ENCODE results near the gene ANK2.

ANK2 gene

GRCh38 chr4:113312529-113312928 is 263.1 kb downstream of the ANK2 start:
- H4K20me1 ChIP-seq (ENCODE audit: insufficient read depth, low read length) = no peaks in the 10 kb centered on the region
- H3K27me3 ChIP-seq (ENCODE audit: insufficient read depth, low read length) = no peaks in the 10 kb centered on the region
- H3K9ac ChIP-seq (ENCODE audit: low read length) = no peak overlapping the region
- H3K9me2 ChIP-seq (ENCODE audit: low read depth, low read length) = no peaks in the 10 kb centered on the region
- no peak overlapping the region for H3K4me3 ChIP-seq (ENCODE audit: low read depth, low read length, poor library complexity, severe bottlenecking)
- no peak for TF ChIP-seq EZH2 (IDR thresholded peaks at IDR 0.05; ENCODE audit: borderline replicate concordance, low read length)
- no peak for TF ChIP-seq CTCF (IDR thresholded peaks at IDR 0.05; ENCODE audit: low read length)
- H2AFZ ChIP-seq (ENCODE audit: low read length) = no peak overlapping the region
- H3K4me1 ChIP-seq (ENCODE audit: insufficient read depth, low read length, severe bottlenecking) = no peaks in the 10 kb centered on the region
- H3K79me2 ChIP-seq (ENCODE audit: insufficient read depth, low read length) = no peaks in the 10 kb centered on the region
- no peak overlapping the region for H3K4me2 ChIP-seq (ENCODE audit: low read length)
- H3K27ac ChIP-seq (ENCODE audit: low read depth, low read length, poor library complexity, severe bottlenecking) = no peak overlapping the region
- no peaks in the 10 kb centered on the region for H3F3A ChIP-seq (ENCODE audit: insufficient read depth, low read length)
- no peaks in the 10 kb centered on the region for H3K36me3 ChIP-seq (ENCODE audit: insufficient read depth, low read length)
- no peaks in the 10 kb centered on the region for H3K9me3 ChIP-seq (ENCODE audit: low read length)

DNA sequence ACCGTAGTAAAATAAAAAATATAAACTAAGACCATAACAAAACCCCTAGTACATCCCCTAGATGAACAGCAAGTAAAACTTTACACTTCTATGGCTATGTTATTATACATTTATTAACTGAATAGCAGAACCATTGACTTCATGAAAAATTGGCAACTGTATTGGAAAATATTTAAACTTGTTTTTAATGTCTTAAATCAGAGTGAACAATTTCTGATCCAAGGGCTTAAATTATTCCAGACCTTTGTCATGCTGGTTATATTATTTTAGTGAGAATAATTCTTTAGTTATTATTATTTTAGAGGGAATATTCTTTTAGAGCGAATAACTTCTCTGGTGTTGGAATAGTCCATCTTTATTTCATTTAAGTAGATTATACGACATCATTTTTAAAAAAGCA is 265.0 kb downstream of the ANK2 start:
- H2AFZ ChIP-seq (ENCODE audit: low read length) = no peak overlapping the region
- no peaks in the 10 kb centered on the region for H3K36me3 ChIP-seq (ENCODE audit: insufficient read depth, low read length)
- H3K4me3 ChIP-seq (ENCODE audit: low read depth, low read length, poor library complexity, severe bottlenecking) = no peak overlapping the region
- H3K27ac ChIP-seq (ENCODE audit: low read depth, low read length, poor library complexity, severe bottlenecking) = no peak overlapping the region
- H4K20me1 ChIP-seq (ENCODE audit: insufficient read depth, low read length) = no peaks in the 10 kb centered on the region
- no peaks in the 10 kb centered on the region for H3F3A ChIP-seq (ENCODE audit: insufficient read depth, low read length)
- no peaks in the 10 kb centered on the region for H3K9me3 ChIP-seq (ENCODE audit: low read length)
- H3K79me2 ChIP-seq (ENCODE audit: insufficient read depth, low read length) = no peaks in the 10 kb centered on the region
- no peaks in the 10 kb centered on the region for H3K9me2 ChIP-seq (ENCODE audit: low read depth, low read length)
- H3K4me2 ChIP-seq (ENCODE audit: low read length) = no peak overlapping the region
- H3K27me3 ChIP-seq (ENCODE audit: insufficient read depth, low read length) = no peaks in the 10 kb centered on the region
- TF ChIP-seq CTCF (IDR thresholded peaks at IDR 0.05; ENCODE audit: low read length) = no peak
- no peak for TF ChIP-seq EZH2 (IDR thresholded peaks at IDR 0.05; ENCODE audit: borderline replicate concordance, low read length)
- H3K9ac ChIP-seq (ENCODE audit: low read length) = no peak overlapping the region
- H3K4me1 ChIP-seq (ENCODE audit: insufficient read depth, low read length, severe bottlenecking) = no peaks in the 10 kb centered on the region

DNA sequence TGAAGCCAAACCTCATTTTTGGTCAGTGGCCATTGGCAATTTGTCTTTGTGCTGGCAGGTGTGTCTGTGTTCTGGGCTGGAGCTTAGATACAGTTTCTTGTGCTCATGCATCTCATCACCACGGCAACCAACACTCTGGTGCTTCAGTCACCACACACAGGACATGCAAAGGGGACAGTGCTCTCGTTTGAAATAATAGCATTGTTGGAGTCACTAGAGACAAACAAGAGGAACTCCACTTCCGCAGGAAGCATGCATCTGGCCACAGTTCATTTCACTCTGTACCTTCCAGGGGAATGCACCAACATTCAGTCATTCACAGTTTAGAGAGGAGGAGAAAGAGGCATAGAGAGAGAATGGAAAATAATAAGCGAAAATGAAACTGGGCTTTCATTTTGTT is 267.4 kb downstream of the ANK2 start:
- Histone ChIP-seq H3K9me3 (ENCODE audit: low read length) (no peaks in the 10 kb centered on the region), H4K20me1 (ENCODE audit: insufficient read depth, low read length) (no peaks in the 10 kb centered on the region), H3K4me1 (ENCODE audit: insufficient read depth, low read length, severe bottlenecking) (no peaks in the 10 kb centered on the region), H3K4me2 (ENCODE audit: low read length) (no peak overlapping the region), H3K27me3 (ENCODE audit: insufficient read depth, low read length) (no peaks in the 10 kb centered on the region), H3K36me3 (ENCODE audit: insufficient read depth, low read length) (no peaks in the 10 kb centered on the region), H3K79me2 (ENCODE audit: insufficient read depth, low read length) (no peaks in the 10 kb centered on the region), H3K9ac (ENCODE audit: low read length) (no peak overlapping the region), H3K4me3 (ENCODE audit: low read depth, low read length, poor library complexity, severe bottlenecking) (no peak overlapping the region), H3K27ac (ENCODE audit: low read depth, low read length, poor library complexity, severe bottlenecking) (no peak overlapping the region), H3F3A (ENCODE audit: insufficient read depth, low read length) (no peaks in the 10 kb centered on the region), H3K9me2 (ENCODE audit: low read depth, low read length) (no peaks in the 10 kb centered on the region), H2AFZ (ENCODE audit: low read length) (no peak overlapping the region)
- no peak for TF ChIP-seq EZH2 (IDR thresholded peaks at IDR 0.05; ENCODE audit: borderline replicate concordance, low read length)
- no peak for TF ChIP-seq CTCF (IDR thresholded peaks at IDR 0.05; ENCODE audit: low read length)

All from OCI-LY1 (cell line).